Pericardium fibroblast (primary cell): ENCODE results near the gene BIRC7. TPM values are rescaled to one million over a fixed set of nuclear protein-coding genes. Genes with fewer than 3 reads are reported as not detected.

Experiments
- total RNA-seq: library from RNA; depleted of rRNA; stranded (reverse); fragments of >200 nt; gene quantifications from 2 replicates; pipeline ENCODE4 v1.2.3, GENCODE V29; 2015

The BIRC7 gene, protein sequence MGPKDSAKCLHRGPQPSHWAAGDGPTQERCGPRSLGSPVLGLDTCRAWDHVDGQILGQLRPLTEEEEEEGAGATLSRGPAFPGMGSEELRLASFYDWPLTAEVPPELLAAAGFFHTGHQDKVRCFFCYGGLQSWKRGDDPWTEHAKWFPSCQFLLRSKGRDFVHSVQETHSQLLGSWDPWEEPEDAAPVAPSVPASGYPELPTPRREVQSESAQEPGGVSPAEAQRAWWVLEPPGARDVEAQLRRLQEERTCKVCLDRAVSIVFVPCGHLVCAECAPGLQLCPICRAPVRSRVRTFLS
- not detected in 2 replicates for total RNA-seq

GRCh38 chr20:63235399-63235983 is at the start of gene BIRC7:
Gene BIRC7 (plus strand): TSS chr20:63235905. CDS start chr20:63236097, 192 bp downstream.

DNA sequence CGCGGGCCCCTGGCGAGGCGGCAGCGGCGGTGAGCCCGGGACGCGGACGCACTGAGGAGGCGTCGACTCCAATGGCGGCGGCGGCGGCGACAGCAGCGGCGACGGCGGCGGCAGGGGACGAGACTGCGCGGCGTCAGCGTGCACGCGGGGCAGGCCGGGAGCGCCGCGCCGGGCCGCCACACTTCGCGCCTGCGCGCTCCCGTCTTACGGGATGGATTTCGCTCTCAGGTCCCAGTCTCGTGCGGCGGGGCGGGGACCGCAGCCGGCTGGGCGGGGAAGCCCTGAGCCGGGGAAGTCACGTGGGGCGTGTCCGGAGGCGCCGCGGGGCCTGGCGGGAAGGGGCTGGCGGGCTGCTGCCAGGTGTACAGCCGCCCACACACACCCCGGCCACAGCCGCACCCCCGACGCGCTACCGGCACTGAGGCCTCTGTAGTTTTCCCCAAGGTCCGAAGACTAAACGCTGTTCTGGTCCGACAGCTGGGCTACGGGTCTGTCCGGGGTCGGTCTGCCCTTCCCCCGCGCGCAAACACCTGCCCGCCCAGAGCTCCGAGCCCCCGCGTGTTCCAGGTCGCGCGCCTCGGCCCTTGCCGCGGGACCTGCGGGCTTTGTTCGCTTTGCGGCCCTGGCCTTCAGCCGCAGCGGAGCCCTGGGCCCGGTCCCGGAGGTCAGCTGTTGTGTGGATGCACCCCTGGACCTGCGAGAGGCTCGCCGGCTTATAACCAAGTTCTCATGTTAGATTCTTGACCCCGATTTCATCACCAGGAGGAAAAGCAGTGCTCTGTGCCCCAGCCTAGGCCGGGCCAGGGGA is 19.5 kb upstream of the BIRC7 start, which contains the start of gene YTHDF1:
YTHDF1 (minus strand) TSS at position 91 of the 808 bp plus-strand sequence. CDS start 239 bp downstream, outside the sequence.

GRCh38 chr20:63254232-63254605 is 18.5 kb downstream of the BIRC7 start, which contains the start of gene NKAIN4:
Gene NKAIN4 (minus strand): TSS chr20:63254463. CDS start chr20:63254450, 13 bp downstream.

DNA sequence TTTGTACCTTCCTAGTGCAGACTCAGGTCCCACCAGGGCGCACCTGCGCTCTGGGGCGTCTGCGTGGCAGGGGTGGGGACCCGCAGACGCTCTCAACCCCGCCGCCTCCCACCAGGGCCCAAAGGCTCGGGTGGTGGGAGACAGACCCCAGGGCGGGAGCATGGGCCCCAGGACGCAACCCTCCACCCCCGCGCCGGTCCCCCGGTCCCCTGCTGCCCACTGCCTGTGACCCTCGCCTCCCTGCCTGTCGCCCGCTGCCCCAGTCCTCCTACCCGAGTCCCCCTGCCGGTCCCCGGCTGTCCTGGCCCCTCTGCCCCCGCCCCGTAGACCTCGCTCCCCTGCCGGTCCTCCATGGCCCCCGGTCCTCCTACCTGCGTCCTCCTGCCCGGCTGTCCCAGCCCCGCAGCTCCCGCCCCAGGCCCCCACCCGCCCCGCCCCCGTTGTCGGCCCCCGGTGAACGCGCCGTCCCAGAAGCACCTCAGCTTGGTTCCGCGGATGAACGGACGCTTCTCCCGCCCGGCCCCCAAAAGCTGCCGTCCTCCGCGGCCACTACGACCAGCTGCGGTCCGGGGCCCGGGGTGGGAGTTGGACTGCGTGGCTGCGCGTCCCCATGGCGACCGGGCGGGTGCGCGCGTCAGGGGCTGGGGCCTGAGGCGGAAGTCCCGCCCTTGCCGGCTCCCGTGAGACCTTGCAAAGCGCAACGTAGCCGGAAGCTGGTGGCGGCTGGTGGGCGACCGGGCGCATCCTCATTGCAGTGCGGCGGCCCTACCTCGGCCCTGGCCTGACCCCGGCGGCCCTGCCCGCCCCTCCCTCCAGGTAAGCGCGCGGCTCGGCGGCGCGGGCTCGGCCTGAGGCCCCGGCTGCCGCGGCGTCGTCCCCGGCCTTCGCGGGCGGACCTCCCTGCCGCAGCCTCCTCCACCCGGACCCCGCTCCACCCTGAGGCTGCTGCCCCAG is 36.7 kb downstream of the BIRC7 start, which contains the start of gene ARFGAP1:
ARFGAP1 (plus strand) TSS at position 709 of the 954 bp plus-strand sequence. CDS start 2,768 bp downstream, outside the sequence.

Other genes with a start within 250 kb of the BIRC7 start
- gene BHLHE23, start 228.9 kb upstream of the BIRC7 start, total RNA-seq, result not detected in 2 replicates
- 20.8 and 22.9 TPM in 2 replicates for gene YTHDF1, start 19.8 kb upstream of the BIRC7 start, total RNA-seq
- 0.17 TPM in 1 of 2 replicates, not detected in the other for gene NKAIN4, start 18.6 kb downstream of the BIRC7 start, total RNA-seq
- 59.5 and 65.2 TPM in 2 replicates for gene ARFGAP1, start 36.9 kb downstream of the BIRC7 start, total RNA-seq
- not detected in 2 replicates for gene COL20A1, start 57.3 kb downstream of the BIRC7 start, total RNA-seq
- not detected in 2 replicates for gene CHRNA4, start 125.4 kb downstream of the BIRC7 start, total RNA-seq
- not detected in 2 replicates for gene KCNQ2, start 236.8 kb downstream of the BIRC7 start, total RNA-seq